HG03439 (cell line): Measurements from ENCODE around the gene FOXN4.
"Not testable (repeated sequence)": the region's sequence is repeated elsewhere in the genome, so short reads cannot be mapped to it uniquely, and the experiment has no call there.

Experiments used
- ATAC-seq: cut with Tn5 transposase; IDR thresholded peaks from one replicate; pipeline ENCODE4 v1.9.1; 2021; ENCODE audit warnings: mild to moderate bottlenecking, moderate library complexity; ENCODE audit not compliant: unreplicated experiment

FOXN4 gene

GRCh38 chr12:109308534-109309380, at the start of gene FOXN4:
Gene FOXN4, minus strand, starts transcription at chr12:109309284. Its CDS starts 963 bp downstream, at chr12:109308321.
- no peak for ATAC-seq

GRCh38 chr12:109358154-109358869, 49.2 kb upstream of the FOXN4 start:
- ATAC-seq = peak; percentile 75

GRCh38 chr12:109357032-109357431, 47.9 kb upstream of the FOXN4 start:
- ATAC-seq = no peak

GRCh38 chr12:109356577-109356976, 47.5 kb upstream of the FOXN4 start:
- no peak for ATAC-seq

- ATAC-seq = no peak
These were observed 43.1 kb upstream of the FOXN4 start for GRCh38 chr12:109352184-109352583.

GRCh38 chr12:109347589-109347988, 38.5 kb upstream of the FOXN4 start, which contains the start of gene MYO1H:
Gene MYO1H, plus strand, starts transcription at chr12:109347900. Its CDS starts 61 bp downstream, at chr12:109347961.
- ATAC-seq = no peak

GRCh38 chr12:109346920-109347319, 37.8 kb upstream of the FOXN4 start:
- ATAC-seq = no peak

GRCh38 chr12:109345428-109345827, 36.3 kb upstream of the FOXN4 start:
- no peak for ATAC-seq

GRCh38 chr12:109343677-109344076, 34.6 kb upstream of the FOXN4 start:
- ATAC-seq = no peak

- ATAC-seq = no peak
These were observed 27.5 kb upstream of the FOXN4 start for GRCh38 chr12:109336593-109336992.

- ATAC-seq = no peak
These were observed 25.8 kb upstream of the FOXN4 start for GRCh38 chr12:109334887-109335286.

- no peak for ATAC-seq
These were observed 22.3 kb upstream of the FOXN4 start for GRCh38 chr12:109331301-109331952.

- ATAC-seq = no peak
These were observed 21.5 kb upstream of the FOXN4 start for GRCh38 chr12:109330282-109331230.

GRCh38 chr12:109329686-109330085, 20.6 kb upstream of the FOXN4 start:
- no peak for ATAC-seq

GRCh38 chr12:109329003-109329402, 19.9 kb upstream of the FOXN4 start:
- ATAC-seq = no peak

GRCh38 chr12:109321294-109321693, 12.2 kb upstream of the FOXN4 start:
- not testable (repeated sequence) for ATAC-seq

GRCh38 chr12:109310247-109311125, 1.4 kb upstream of the FOXN4 start:
- no peak for ATAC-seq

GRCh38 chr12:109309381-109310246, 530 bp upstream of the FOXN4 start:
- no peak for ATAC-seq
